Glutamatergic neuron (in vitro differentiated cells): ENCODE measurements around the gene RGMB. TPM values are rescaled to one million over a fixed set of nuclear protein-coding genes. Genes with fewer than 3 reads are reported as not detected.

Experiments used
- DNase-seq: peaks from one replicate; pipeline ENCODE4 v3.0.0; 2022
- H3K27ac Mint-ChIP-seq: one replicate; pipeline ENCODE4 v1.8.0; 2020; ENCODE audit warnings: mild to moderate bottlenecking, mixed read lengths, inconsistent platforms; ENCODE audit not compliant: unreplicated experiment
- H3K27me3 Mint-ChIP-seq: one replicate; pipeline ENCODE4 v1.8.0; 2020; ENCODE audit warnings: mild to moderate bottlenecking, moderate library complexity, mixed read lengths, inconsistent platforms; ENCODE audit not compliant: unreplicated experiment
- H3K36me3 Mint-ChIP-seq: one replicate; pipeline ENCODE4 v1.8.0; 2020; ENCODE audit warnings: mild to moderate bottlenecking, mixed read lengths, inconsistent platforms; ENCODE audit not compliant: unreplicated experiment
- H3K4me1 Mint-ChIP-seq: one replicate; pipeline ENCODE4 v1.8.0; 2020; ENCODE audit warnings: mild to moderate bottlenecking, low read depth, mixed read lengths, inconsistent platforms; ENCODE audit not compliant: unreplicated experiment
- H3K4me3 Mint-ChIP-seq: one replicate; pipeline ENCODE4 v1.8.0; 2020; ENCODE audit warnings: mild to moderate bottlenecking, mixed read lengths, inconsistent platforms; ENCODE audit not compliant: unreplicated experiment
- H3K9me3 Mint-ChIP-seq: one replicate; pipeline ENCODE4 v1.8.0; 2020; ENCODE audit warnings: mild to moderate bottlenecking, moderate library complexity, mixed read lengths, inconsistent platforms; ENCODE audit not compliant: unreplicated experiment
- total RNA-seq: library from RNA; stranded (reverse); fragmentation: NEBNext Ultra II Directional; extraction: Animal tissue kit (Norgen Biotek cat#: 25700); gene quantifications from one replicate; pipeline ENCODE4 v1.2.1, GENCODE V29; 2021; ENCODE audit not compliant: unreplicated experiment
- TF ChIP-seq, protein P1 (sequence below): fragments of 200-600 bp; sonication (generic); IDR thresholded peaks from one replicate; pipeline ENCODE4 v1.5.0; 2021; ENCODE audit not compliant: partially characterized antibody, unreplicated experiment

The RGMB gene
- total RNA-seq, 1 donor from 2014 or later = 95.9 TPM

DNA sequence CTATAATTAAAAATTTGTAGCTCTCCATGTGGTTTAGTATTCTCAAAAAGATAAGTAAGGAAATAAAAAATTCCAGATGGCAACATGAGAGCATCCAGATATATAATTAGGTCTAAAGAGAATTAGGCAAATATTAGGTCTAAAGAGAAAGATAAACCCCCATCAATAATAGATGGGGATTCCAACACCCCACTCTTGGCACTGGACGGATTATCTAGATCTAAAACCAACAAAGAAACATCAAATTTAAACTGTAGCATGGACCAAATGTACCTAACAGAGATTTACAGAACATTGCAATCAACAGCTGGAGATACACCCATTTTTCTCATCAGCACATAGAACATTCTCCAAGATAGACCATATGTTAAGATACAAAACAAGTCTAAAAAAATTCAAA lies 31.6 kb downstream of the RGMB start:
- no peak overlapping the region for H3K27ac Mint-ChIP-seq
- DNase-seq = no peak
- no peaks in the 10 kb centered on the region for H3K4me1 Mint-ChIP-seq
- H3K36me3 Mint-ChIP-seq = peaks cover 22% of the 10 kb centered on the region
- peaks cover 4% of the 10 kb centered on the region for H3K27me3 Mint-ChIP-seq
- peaks cover 3% of the 10 kb centered on the region for H3K9me3 Mint-ChIP-seq
- TF ChIP-seq, protein P1, sequence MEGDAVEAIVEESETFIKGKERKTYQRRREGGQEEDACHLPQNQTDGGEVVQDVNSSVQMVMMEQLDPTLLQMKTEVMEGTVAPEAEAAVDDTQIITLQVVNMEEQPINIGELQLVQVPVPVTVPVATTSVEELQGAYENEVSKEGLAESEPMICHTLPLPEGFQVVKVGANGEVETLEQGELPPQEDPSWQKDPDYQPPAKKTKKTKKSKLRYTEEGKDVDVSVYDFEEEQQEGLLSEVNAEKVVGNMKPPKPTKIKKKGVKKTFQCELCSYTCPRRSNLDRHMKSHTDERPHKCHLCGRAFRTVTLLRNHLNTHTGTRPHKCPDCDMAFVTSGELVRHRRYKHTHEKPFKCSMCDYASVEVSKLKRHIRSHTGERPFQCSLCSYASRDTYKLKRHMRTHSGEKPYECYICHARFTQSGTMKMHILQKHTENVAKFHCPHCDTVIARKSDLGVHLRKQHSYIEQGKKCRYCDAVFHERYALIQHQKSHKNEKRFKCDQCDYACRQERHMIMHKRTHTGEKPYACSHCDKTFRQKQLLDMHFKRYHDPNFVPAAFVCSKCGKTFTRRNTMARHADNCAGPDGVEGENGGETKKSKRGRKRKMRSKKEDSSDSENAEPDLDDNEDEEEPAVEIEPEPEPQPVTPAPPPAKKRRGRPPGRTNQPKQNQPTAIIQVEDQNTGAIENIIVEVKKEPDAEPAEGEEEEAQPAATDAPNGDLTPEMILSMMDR = no peak
- H3K4me3 Mint-ChIP-seq = no peak overlapping the region

DNA sequence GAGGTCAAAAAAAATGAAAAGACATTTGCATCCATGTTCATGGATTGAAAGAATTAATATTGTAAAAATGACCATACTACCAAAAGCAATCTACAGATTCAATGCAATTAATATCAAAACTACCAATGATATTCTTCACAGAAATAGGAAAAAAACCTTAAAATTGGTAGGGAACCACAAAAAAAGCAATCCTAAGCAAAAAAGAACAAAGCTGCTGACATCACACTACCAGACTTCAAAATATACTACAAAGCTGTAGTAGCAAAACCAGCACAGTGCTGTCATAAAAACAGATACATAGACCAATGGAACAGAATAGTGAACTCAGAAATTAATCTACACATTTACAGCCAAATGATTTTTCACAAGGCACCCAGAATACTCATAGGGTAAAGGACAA lies 34.3 kb downstream of the RGMB start:
- DNase-seq = no peak
- H3K4me1 Mint-ChIP-seq = no peaks in the 10 kb centered on the region
- TF ChIP-seq, protein P1 = no peak
- H3K9me3 Mint-ChIP-seq = peaks cover 3% of the 10 kb centered on the region
- H3K27me3 Mint-ChIP-seq = peaks cover 4% of the 10 kb centered on the region
- H3K36me3 Mint-ChIP-seq = peaks cover 22% of the 10 kb centered on the region
- H3K4me3 Mint-ChIP-seq = no peak overlapping the region
- H3K27ac Mint-ChIP-seq = no peak overlapping the region

GRCh38 chr5:98810206-98810605 lies 36.7 kb downstream of the RGMB start:
- H3K9me3 Mint-ChIP-seq = peaks cover 3% of the 10 kb centered on the region

GRCh38 chr5:98813755-98814154 lies 40.3 kb downstream of the RGMB start:
- Mint-ChIP-seq H3K36me3 (peaks cover 4% of the 10 kb centered on the region), H3K27me3 (no peaks in the 10 kb centered on the region), H3K4me3 (no peak overlapping the region), H3K4me1 (no peaks in the 10 kb centered on the region), H3K9me3 (no peaks in the 10 kb centered on the region), H3K27ac (no peak overlapping the region)
- TF ChIP-seq, protein P1 = no peak
- no peak for DNase-seq

More at GRCh38 chr5:98810206-98810605, 36.7 kb downstream of the RGMB start:
- DNase-seq = no peak
- peaks cover 3% of the 10 kb centered on the region for H3K27me3 Mint-ChIP-seq
- H3K36me3 Mint-ChIP-seq = peaks cover 21% of the 10 kb centered on the region
- no peaks in the 10 kb centered on the region for H3K4me1 Mint-ChIP-seq
- TF ChIP-seq, protein P1 = no peak
- H3K27ac Mint-ChIP-seq = no peak overlapping the region
- no peak overlapping the region for H3K4me3 Mint-ChIP-seq

- Mint-ChIP-seq H3K4me1 (no peaks in the 10 kb centered on the region), H3K9me3 (no peaks in the 10 kb centered on the region), H3K4me3 (no peak overlapping the region), H3K27ac (no peak overlapping the region), H3K36me3 (peaks cover 10% of the 10 kb centered on the region), H3K27me3 (no peaks in the 10 kb centered on the region)
- DNase-seq = no peak
- TF ChIP-seq, protein P1 = no peak
These were observed 43.2 kb downstream of the RGMB start for GRCh38 chr5:98816582-98817222.
